ENCODE data around the gene NDST3. TPM values are rescaled to one million over a fixed set of nuclear protein-coding genes. Genes with fewer than 3 reads are reported as not detected.
"Not testable (repeated sequence)": the region's sequence is repeated elsewhere in the genome, so short reads cannot be mapped to it uniquely, and the experiment has no call there.

The NDST3 gene
- total RNA-seq, 6 experiments from 2014 or later: 0.25 to 1.0 (median 0.57) TPM

- intact Hi-C loops (cut with DNase I): no loop called here
- Histone ChIP-seq H3K4me3 (no peak overlapping the region), H3K27ac (no peak overlapping the region), H3K27me3 (no peaks in the 10 kb centered on the region), H3K9me3 (no peaks in the 10 kb centered on the region), H3K4me1 (no peaks in the 10 kb centered on the region), H3K36me3 (no peaks in the 10 kb centered on the region)
- 77% methylated on average over 3 of the region's 3 CpGs for WGBS (ENCODE audit: insufficient coverage, low coverage, low lambda C conversion rate, missing lambda C conversion rate)
- no peak for ATAC-seq
- DNase-seq: no peak
- no peak for TF ChIP-seq POLR2A (IDR thresholded peaks at IDR 0.05)
- TF ChIP-seq CTCF (IDR thresholded peaks at IDR 0.05): no peak
Measured at GRCh38 chr4:118259111-118259510, 224.8 kb downstream of the NDST3 start.

- no peak overlapping the region for H3K27ac ChIP-seq
- DNase-seq (no peak), ATAC-seq (no peak)
- no peaks in the 10 kb centered on the region for H3K9me3 ChIP-seq
- 83% methylated on average over 1 of the region's 2 CpGs for WGBS (ENCODE audit: insufficient coverage, low coverage, low lambda C conversion rate, missing lambda C conversion rate)
- H3K4me3 ChIP-seq: no peak overlapping the region
- TF ChIP-seq POLR2A (IDR thresholded peaks at IDR 0.05): no peak
- TF ChIP-seq CTCF (IDR thresholded peaks at IDR 0.05): no peak
- intact Hi-C loops (cut with DNase I): no loop called here
- H3K27me3 ChIP-seq: no peaks in the 10 kb centered on the region
- no peaks in the 10 kb centered on the region for H3K36me3 ChIP-seq
- no peaks in the 10 kb centered on the region for H3K4me1 ChIP-seq
Measured at GRCh38 chr4:118260309-118260708, 226.0 kb downstream of the NDST3 start.

- 90% methylated on average over 3 of the region's 3 CpGs for WGBS (ENCODE audit: insufficient coverage, low coverage, low lambda C conversion rate, missing lambda C conversion rate)
- Histone ChIP-seq H3K4me1 (no peaks in the 10 kb centered on the region), H3K9me3 (no peaks in the 10 kb centered on the region), H3K27ac (no peak overlapping the region), H3K36me3 (no peaks in the 10 kb centered on the region), H3K4me3 (no peak overlapping the region), H3K27me3 (no peaks in the 10 kb centered on the region)
- intact Hi-C loops (cut with DNase I): no loop called here
- no peak for DNase-seq
- no peak for ATAC-seq
- no peak for TF ChIP-seq CTCF (IDR thresholded peaks at IDR 0.05)
- no peak for TF ChIP-seq POLR2A (IDR thresholded peaks at IDR 0.05)
Measured at GRCh38 chr4:118264096-118264495, 229.8 kb downstream of the NDST3 start.

GRCh38 chr4:118265312-118266144 lies 231.2 kb downstream of the NDST3 start:
- 9% methylated on average over 8 of the region's 64 CpGs for WGBS (ENCODE audit: insufficient coverage, low coverage, low lambda C conversion rate, missing lambda C conversion rate)
- DNase-seq (peak; percentile 54 to 66 (median 59)), ATAC-seq (peak; percentile 80 to 91 (median 90))
- no peak overlapping the region for H3K27ac ChIP-seq
- H3K4me1 ChIP-seq: no peaks in the 10 kb centered on the region
- intact Hi-C loops (cut with DNase I): no loop called here
- TF ChIP-seq POLR2A (IDR thresholded peaks at IDR 0.05): no peak
- no peak for TF ChIP-seq CTCF (IDR thresholded peaks at IDR 0.05)
- no peaks in the 10 kb centered on the region for H3K36me3 ChIP-seq
- peak overlapping the region; percentile 53 to 69 (median 63) for H3K4me3 ChIP-seq
- H3K9me3 ChIP-seq: no peaks in the 10 kb centered on the region
- no peaks in the 10 kb centered on the region for H3K27me3 ChIP-seq

GRCh38 chr4:118266145-118266496 lies 231.8 kb downstream of the NDST3 start:
- ATAC-seq; H3K27ac ChIP-seq; H3K27me3 ChIP-seq; intact Hi-C loops (cut with DNase I); H3K36me3 ChIP-seq; H3K4me1 ChIP-seq; DNase-seq; H3K4me3 ChIP-seq; H3K9me3 ChIP-seq: not testable (repeated sequence)
- WGBS (ENCODE audit: insufficient coverage, low coverage, low lambda C conversion rate, missing lambda C conversion rate): 86% methylated on average over 1 of the region's 4 CpGs
